Measurements from ENCODE around the gene PRDX1. TPM values are rescaled to one million over a fixed set of nuclear protein-coding genes. Genes with fewer than 3 reads are reported as not detected.

The PRDX1 gene
- total RNA-seq, 1 donor from 2014 or later = 1,754 TPM

- peaks cover 14% of the 10 kb centered on the region for H3K27me3 Mint-ChIP-seq (ENCODE audit: unreplicated experiment)
- H3K9me3 Mint-ChIP-seq (ENCODE audit: unreplicated experiment) = peaks cover 6% of the 10 kb centered on the region
- DNase-seq = no peak
- H3K36me3 Mint-ChIP-seq (ENCODE audit: unreplicated experiment) = peaks cover 4% of the 10 kb centered on the region
- TF ChIP-seq, protein P1, sequence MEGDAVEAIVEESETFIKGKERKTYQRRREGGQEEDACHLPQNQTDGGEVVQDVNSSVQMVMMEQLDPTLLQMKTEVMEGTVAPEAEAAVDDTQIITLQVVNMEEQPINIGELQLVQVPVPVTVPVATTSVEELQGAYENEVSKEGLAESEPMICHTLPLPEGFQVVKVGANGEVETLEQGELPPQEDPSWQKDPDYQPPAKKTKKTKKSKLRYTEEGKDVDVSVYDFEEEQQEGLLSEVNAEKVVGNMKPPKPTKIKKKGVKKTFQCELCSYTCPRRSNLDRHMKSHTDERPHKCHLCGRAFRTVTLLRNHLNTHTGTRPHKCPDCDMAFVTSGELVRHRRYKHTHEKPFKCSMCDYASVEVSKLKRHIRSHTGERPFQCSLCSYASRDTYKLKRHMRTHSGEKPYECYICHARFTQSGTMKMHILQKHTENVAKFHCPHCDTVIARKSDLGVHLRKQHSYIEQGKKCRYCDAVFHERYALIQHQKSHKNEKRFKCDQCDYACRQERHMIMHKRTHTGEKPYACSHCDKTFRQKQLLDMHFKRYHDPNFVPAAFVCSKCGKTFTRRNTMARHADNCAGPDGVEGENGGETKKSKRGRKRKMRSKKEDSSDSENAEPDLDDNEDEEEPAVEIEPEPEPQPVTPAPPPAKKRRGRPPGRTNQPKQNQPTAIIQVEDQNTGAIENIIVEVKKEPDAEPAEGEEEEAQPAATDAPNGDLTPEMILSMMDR (IDR thresholded peaks at IDR 0.05; ENCODE audit: partially characterized antibody, unreplicated experiment) = no peak
- H3K27ac Mint-ChIP-seq (ENCODE audit: unreplicated experiment) = peak overlapping the region; percentile 6
- no peak overlapping the region for H3K4me3 Mint-ChIP-seq (ENCODE audit: unreplicated experiment)
- H3K4me1 Mint-ChIP-seq (ENCODE audit: low read depth, unreplicated experiment) = peaks cover 23% of the 10 kb centered on the region
These were observed 10.6 kb downstream of the PRDX1 start for GRCh38 chr1:45510972-45511527.

DNA sequence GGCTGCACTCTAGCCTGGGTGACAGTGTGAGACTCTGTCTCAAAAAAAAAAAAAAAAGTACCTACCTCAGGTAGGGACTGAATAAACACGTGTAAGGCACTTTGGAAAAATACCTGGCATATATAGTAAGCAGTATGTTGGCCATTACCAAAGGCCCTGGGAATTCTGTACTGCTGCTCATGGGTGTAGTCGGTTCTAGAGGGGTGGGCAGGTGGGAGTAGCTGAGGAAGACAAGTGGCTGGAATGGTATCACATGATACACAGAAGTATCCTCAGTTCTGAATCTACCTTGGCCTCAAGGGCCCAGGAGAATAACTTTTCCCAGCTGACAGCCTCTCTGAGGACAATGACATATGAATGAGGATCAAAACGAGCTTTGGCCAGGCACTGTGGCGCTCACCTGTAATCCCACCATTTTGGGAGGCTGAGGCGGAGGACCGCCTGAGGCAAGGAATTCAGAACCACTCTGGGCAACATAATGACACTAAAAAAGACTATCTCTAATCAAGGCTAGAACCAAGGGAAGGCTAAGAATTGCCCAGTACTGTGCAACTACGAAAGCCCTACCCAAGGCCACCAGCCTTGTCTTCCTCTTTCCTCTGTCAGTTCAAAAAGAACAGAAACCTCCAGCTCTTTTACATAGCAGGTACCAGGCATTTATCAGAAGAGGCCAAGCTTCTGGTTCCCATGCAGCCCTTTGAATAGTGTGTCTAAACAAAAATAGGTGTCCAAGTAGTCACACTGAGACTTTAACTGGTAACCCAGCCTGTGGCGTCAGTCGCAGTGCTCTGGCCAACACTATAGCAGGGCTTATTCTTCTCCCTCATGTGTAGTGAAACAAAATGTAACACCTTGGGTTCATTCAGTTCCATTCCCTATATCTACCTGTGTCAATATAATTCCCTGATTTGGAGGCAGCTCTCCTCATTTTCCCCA, 11.4 kb downstream of the PRDX1 start:
- peaks cover 4% of the 10 kb centered on the region for H3K36me3 Mint-ChIP-seq (ENCODE audit: unreplicated experiment)
- TF ChIP-seq, protein P1 (IDR thresholded peaks at IDR 0.05; ENCODE audit: partially characterized antibody, unreplicated experiment) = no peak
- no peak overlapping the region for H3K4me3 Mint-ChIP-seq (ENCODE audit: unreplicated experiment)
- peaks cover 4% of the 10 kb centered on the region for H3K9me3 Mint-ChIP-seq (ENCODE audit: unreplicated experiment)
- peak overlapping the region; percentile 6 for H3K27ac Mint-ChIP-seq (ENCODE audit: unreplicated experiment)
- H3K27me3 Mint-ChIP-seq (ENCODE audit: unreplicated experiment) = peaks cover 14% of the 10 kb centered on the region
- DNase-seq = no peak
- peaks cover 17% of the 10 kb centered on the region for H3K4me1 Mint-ChIP-seq (ENCODE audit: low read depth, unreplicated experiment)

DNA sequence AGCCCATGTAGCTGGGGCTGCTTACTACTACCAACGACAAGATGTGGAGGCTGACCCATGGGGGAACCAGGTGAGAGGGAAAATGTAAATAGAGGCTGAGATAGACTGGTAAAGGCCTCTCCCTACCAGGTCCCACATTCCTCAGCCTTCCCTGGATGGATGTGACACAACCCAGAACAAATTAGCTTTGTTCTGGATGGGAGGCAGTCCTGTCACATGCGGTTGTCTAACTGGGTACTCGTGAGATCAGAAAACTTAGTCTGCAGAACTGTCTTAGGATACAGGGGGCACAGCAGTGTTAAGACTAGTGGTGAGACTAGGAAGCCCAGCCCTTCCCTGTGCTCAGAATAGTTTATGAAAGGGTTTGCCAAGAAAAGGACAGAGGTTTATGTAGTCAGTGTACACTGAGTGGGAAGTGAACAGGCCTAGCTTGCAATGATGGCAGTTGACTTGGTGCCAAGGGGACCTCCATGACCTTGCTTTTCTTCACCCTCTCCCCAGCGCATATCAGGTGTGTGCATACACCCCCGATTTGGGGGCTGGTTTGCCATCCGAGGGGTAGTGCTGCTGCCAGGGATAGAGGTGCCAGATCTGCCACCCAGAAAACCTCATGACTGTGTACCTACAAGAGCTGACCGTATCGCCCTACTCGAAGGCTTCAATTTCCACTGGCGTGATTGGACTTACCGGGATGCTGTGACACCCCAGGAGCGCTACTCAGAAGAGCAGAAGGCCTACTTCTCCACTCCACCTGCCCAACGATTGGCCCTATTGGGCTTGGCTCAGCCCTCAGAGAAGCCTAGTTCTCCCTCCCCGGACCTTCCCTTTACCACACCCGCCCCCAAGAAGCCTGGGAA, 13.2 kb downstream of the PRDX1 start:
- peak overlapping the region; percentile 19 for H3K27ac Mint-ChIP-seq (ENCODE audit: unreplicated experiment)
- no peaks in the 10 kb centered on the region for H3K36me3 Mint-ChIP-seq (ENCODE audit: unreplicated experiment)
- H3K4me3 Mint-ChIP-seq (ENCODE audit: unreplicated experiment) = no peak overlapping the region
- no peak for DNase-seq
- TF ChIP-seq, protein P1 (IDR thresholded peaks at IDR 0.05; ENCODE audit: partially characterized antibody, unreplicated experiment) = no peak
- peaks cover 3% of the 10 kb centered on the region for H3K4me1 Mint-ChIP-seq (ENCODE audit: low read depth, unreplicated experiment)
- H3K9me3 Mint-ChIP-seq (ENCODE audit: unreplicated experiment) = peaks cover 4% of the 10 kb centered on the region
- H3K27me3 Mint-ChIP-seq (ENCODE audit: unreplicated experiment) = peaks cover 8% of the 10 kb centered on the region

DNA sequence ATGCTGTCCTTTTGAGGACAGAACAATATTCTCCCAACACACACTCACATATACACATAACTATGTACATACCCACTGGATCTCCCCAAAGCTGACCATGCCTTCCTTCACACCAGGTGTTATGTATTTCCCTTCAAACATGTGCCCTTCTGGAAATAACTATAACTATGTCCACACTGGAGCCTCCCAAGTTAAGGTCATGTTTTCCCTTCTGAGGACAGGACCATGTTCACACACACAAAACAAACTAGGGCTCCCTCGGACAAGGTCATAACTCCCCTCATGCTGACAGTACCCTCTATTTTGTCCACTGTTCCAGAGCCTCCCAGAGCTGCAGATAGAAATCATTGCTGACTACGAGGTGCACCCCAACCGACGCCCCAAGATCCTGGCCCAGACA, 13.8 kb downstream of the PRDX1 start:
- H3K4me3 Mint-ChIP-seq (ENCODE audit: unreplicated experiment) = no peak overlapping the region
- H3K27ac Mint-ChIP-seq (ENCODE audit: unreplicated experiment) = peak overlapping the region; percentile 19
- peaks cover 4% of the 10 kb centered on the region for H3K9me3 Mint-ChIP-seq (ENCODE audit: unreplicated experiment)
- peaks cover 8% of the 10 kb centered on the region for H3K27me3 Mint-ChIP-seq (ENCODE audit: unreplicated experiment)
- no peaks in the 10 kb centered on the region for H3K4me1 Mint-ChIP-seq (ENCODE audit: low read depth, unreplicated experiment)
- TF ChIP-seq, protein P1 (IDR thresholded peaks at IDR 0.05; ENCODE audit: partially characterized antibody, unreplicated experiment) = no peak
- H3K36me3 Mint-ChIP-seq (ENCODE audit: unreplicated experiment) = no peaks in the 10 kb centered on the region
- no peak for DNase-seq

Data from glutamatergic neuron (in vitro differentiated cells).